HepG2 (cell line): ENCODE results near the gene STXBP2. TPM values are rescaled to one million over a fixed set of nuclear protein-coding genes. Genes with fewer than 3 reads are reported as not detected.

Experiments
- CBX1 ChIP-seq: IDR thresholded peaks from one replicate; pipeline ENCODE4 v1.6.1; 2016; ENCODE audit warnings: antibody characterized with exemption, low read depth
- E2F1 ChIP-seq: sonication (generic); formaldehyde crosslinking; IDR thresholded peaks from 2 replicates; pipeline ENCODE4 v1.5.0; 2020; ENCODE audit warnings: missing genetic modification reagents
- FOXJ3 ChIP-seq: sonication (generic); formaldehyde crosslinking; IDR thresholded peaks from 2 replicates; pipeline ENCODE4 v1.4.0; 2020; ENCODE audit warnings: missing genetic modification reagents, mild to moderate bottlenecking, borderline replicate concordance
- ISL2 ChIP-seq: sonication (generic); formaldehyde crosslinking; IDR thresholded peaks from 2 replicates; pipeline ENCODE4 v1.5.0; 2020; ENCODE audit warnings: missing genetic modification reagents
- JDP2 ChIP-seq: sonication (generic); formaldehyde crosslinking; IDR thresholded peaks from 2 replicates; pipeline ENCODE4 v1.8.1; 2022; ENCODE audit warnings: missing genetic modification reagents, borderline replicate concordance
- JUNB ChIP-seq: sonication (generic); formaldehyde crosslinking; IDR thresholded peaks from 2 replicates; pipeline ENCODE4 v1.8.0; 2022; ENCODE audit warnings: missing genetic modification reagents, mild to moderate bottlenecking, borderline replicate concordance
- MAZ ChIP-seq, 2 experiments: sonication (generic) in 1 of 2; formaldehyde crosslinking in 1 of 2; IDR thresholded peaks; 2 replicates each; pipeline versions ENCODE4 v1.5.0 to v1.6.1; 2012 to 2020; ENCODE audit warnings: low read depth in 2 of 2, mild to moderate bottlenecking in 2 of 2, borderline replicate concordance in 1 of 2, improper control_type of control experiment in 1 of 2, low read length in 1 of 2, missing genetic modification reagents in 1 of 2, moderate library complexity in 1 of 2
- PHF20 ChIP-seq: sonication (generic); formaldehyde crosslinking; IDR thresholded peaks from 2 replicates; pipeline ENCODE4 v1.5.0; 2020; ENCODE audit warnings: mild to moderate bottlenecking, missing genetic modification reagents
- PRPF4 ChIP-seq: fragments of 200-400 bp; formaldehyde crosslinking; IDR thresholded peaks from 2 replicates; pipeline ENCODE4 v1.6.1; 2016; ENCODE audit warnings: low read length, low read depth; ENCODE audit not compliant: poor library complexity, severe bottlenecking
- SRF ChIP-seq: IDR thresholded peaks from 2 replicates; pipeline ENCODE4 v1.6.1; 2011; ENCODE audit warnings: mild to moderate bottlenecking, low read depth, low read length, moderate library complexity
- SRSF1 ChIP-seq: fragments of 200-400 bp; formaldehyde crosslinking; optimal IDR thresholded peaks from 2 replicates; pipeline ENCODE3; 2017; ENCODE audit warnings: mild to moderate bottlenecking, low read depth, low read length, moderate library complexity
- TFDP2 ChIP-seq: sonication (generic); formaldehyde crosslinking; IDR thresholded peaks from 2 replicates; pipeline ENCODE4 v1.4.0; 2020; ENCODE audit warnings: missing genetic modification reagents
- U2AF1 ChIP-seq: fragments of 200-400 bp; formaldehyde crosslinking; optimal IDR thresholded peaks from 2 replicates; pipeline ENCODE3; 2017; ENCODE audit warnings: mild to moderate bottlenecking, low read depth, low read length
- ZC3H4 ChIP-seq: sonication (generic); formaldehyde crosslinking; IDR thresholded peaks from 2 replicates; pipeline ENCODE4 v1.4.0; 2020; ENCODE audit warnings: missing genetic modification reagents, borderline replicate concordance
- ZMYM4 ChIP-seq: sonication (generic); formaldehyde crosslinking; IDR thresholded peaks from 2 replicates; pipeline ENCODE4 v1.8.1; 2023; ENCODE audit warnings: mild to moderate bottlenecking, missing genetic modification reagents
- ZNF124 ChIP-seq: sonication (generic); formaldehyde crosslinking; IDR thresholded peaks from 2 replicates; pipeline ENCODE4 v1.4.0; 2020; ENCODE audit warnings: missing genetic modification reagents
- ZNF143 ChIP-seq: sonication (generic); formaldehyde crosslinking; IDR thresholded peaks from 2 replicates; pipeline ENCODE4 v1.4.0; 2020; ENCODE audit warnings: missing genetic modification reagents
- ZNF558 ChIP-seq: sonication (generic); formaldehyde crosslinking; IDR thresholded peaks from 2 replicates; pipeline ENCODE4 v1.9.0; 2022; ENCODE audit warnings: mild to moderate bottlenecking, missing genetic modification reagents, borderline replicate concordance
- ZNF572 ChIP-seq: sonication (generic); formaldehyde crosslinking; IDR thresholded peaks from 2 replicates; pipeline ENCODE4 v1.5.1; 2020; ENCODE audit warnings: mild to moderate bottlenecking, missing genetic modification reagents
- ZNF709 ChIP-seq: sonication (generic); formaldehyde crosslinking; IDR thresholded peaks from 2 replicates; pipeline ENCODE4 v1.5.0; 2020; ENCODE audit warnings: mild to moderate bottlenecking, missing genetic modification reagents
- ZNF768 ChIP-seq: sonication (generic); formaldehyde crosslinking; IDR thresholded peaks from 2 replicates; pipeline ENCODE4 v1.4.0; 2020; ENCODE audit warnings: missing genetic modification reagents
- ZNF776 ChIP-seq: sonication (generic); formaldehyde crosslinking; IDR thresholded peaks from 2 replicates; pipeline ENCODE4 v1.4.0; 2020; ENCODE audit warnings: mild to moderate bottlenecking, missing genetic modification reagents
- ZNF883 ChIP-seq: sonication (generic); formaldehyde crosslinking; IDR thresholded peaks from 2 replicates; pipeline ENCODE4 v1.5.1; 2020; ENCODE audit warnings: mild to moderate bottlenecking, missing genetic modification reagents; ENCODE audit errors: not compliant biosample characterization
- polyA plus RNA-seq, 8 experiments: library from polyadenylated mRNA; depleted of rRNA in 3 of 8; stranded (reverse) in 7 of 8; unstranded in 1 of 8; fragments of >200 nt; fragmentation: Illumina TruSeq in 4 of 8; extraction: Trizol in 4 of 8; gene quantifications; 2 replicates each; pipeline versions ENCODE4 v1.2.1 to v1.2.3, GENCODE V29; 2011 to 2016; ENCODE audit warnings: low read depth in 4 of 8, missing spikeins in 1 of 8, mixed read lengths in 1 of 8; ENCODE audit not compliant: insufficient read depth in 1 of 8
- total RNA-seq, 5 experiments: library from RNA; depleted of rRNA; stranded (reverse); fragments of >200 nt; fragmentation: Illumina TruSeq; extraction: Trizol; gene quantifications; 2 replicates each; pipeline ENCODE4 v1.2.3, GENCODE V29; 2016; ENCODE audit warnings: low read depth in 1 of 5

The STXBP2 gene
- total and polyA plus RNA-seq, 2 of the 13 experiments (the other 11 are each of a cell fraction or from before 2014, with no cell fraction given): 22.8 to 40.1 TPM

GRCh38 chr19:7629347-7630054 is 7.4 kb upstream of the STXBP2 start, which contains the start of the genes PET100 and XAB2 (continued):
- TF ChIP-seq CBX1 (no peak), SRSF1 (peak; percentile 23), E2F1 (CRISPR knock-in tag) (peak; percentile 82), ZNF124 (CRISPR knock-in tag) (peak; percentile 42; the same call in 1 of the 2 replicates), ZNF883 (CRISPR knock-in tag) (no peak), ZC3H4 (CRISPR knock-in tag) (no peak), JUNB (CRISPR knock-in tag) (no peak), PHF20 (peak; percentile 99), ZNF709 (CRISPR knock-in tag) (no peak), U2AF1 (no peak), ZNF776 (CRISPR knock-in tag) (no peak), ISL2 (CRISPR knock-in tag) (peak; percentile 45; the same call in 1 of the 2 replicates), ZNF572 (CRISPR knock-in tag) (no peak), ZMYM4 (CRISPR knock-in tag) (peak; percentile 33; the same call in 1 of the 2 replicates), TFDP2 (CRISPR knock-in tag) (peak; percentile 86), PRPF4 (no peak), ZNF143 (CRISPR knock-in tag) (peak; percentile 62; the same call in 1 of the 2 replicates), SRF (peak; percentile 41; the same call in 1 of the 2 replicates), FOXJ3 (CRISPR knock-in tag) (0 out of 2 replicates have a peak, but pooled peaks have one; percentile 27), JDP2 (CRISPR knock-in tag) (no peak), ZNF558 (CRISPR knock-in tag) (0 out of 2 replicates have a peak, but pooled peaks have one; percentile 69), MAZ (IDR thresholded peaks at IDR 0.05; ENCODE audit: borderline replicate concordance, low read depth, low read length) (0 out of 2 replicates have a peak, but pooled peaks have one; percentile 34), MAZ (CRISPR knock-in tag; IDR thresholded peaks at IDR 0.05; ENCODE audit: low read depth) (peak; percentile 71; the same call in 1 of the 2 replicates), ZNF768 (CRISPR knock-in tag) (peak; percentile 30; the same call in 1 of the 2 replicates)
